Tibial artery (tissue), 4 donors: ENCODE measurements around the gene RAB5B.
A peak's percentile ranks its signal among the peaks of the same experiment; 100 is the strongest.

ENCODE experiments used
- DNase-seq, 2 donors: peaks; one replicate each; pipeline ENCODE4 v3.0.0-alpha.2; 2019
- H3K27ac ChIP-seq, 2 donors: fragments of 200-600 bp; sonication (generic) in 1 of 2; 1 replicate in 1 of 2; 2 replicates in 1 of 2; pipeline ENCODE4 v1.5.1; 2018 to 2019; ENCODE audit warnings: mild to moderate bottlenecking in 1 of 2
- H3K27me3 ChIP-seq, 2 donors: fragments of 200-600 bp; sonication (generic) in 1 of 2; one replicate each; pipeline versions ENCODE4 v1.5.1 to v1.6.0; 2016 to 2019
- H3K36me3 ChIP-seq, 3 donors: fragments of 200-600 bp; sonication (generic) in 2 of 3; one replicate each; pipeline ENCODE4 v1.5.1; 2016 to 2019; ENCODE audit warnings: mild to moderate bottlenecking in 2 of 3
- H3K4me1 ChIP-seq, 4 donors: fragments of 200-600 bp; sonication (generic) in 2 of 4; 1 replicate in 3 of 4; 2 replicates in 1 of 4; pipeline ENCODE4 v1.5.1; 2016 to 2019
- H3K4me3 ChIP-seq, 2 donors: fragments of 200-600 bp; sonication (generic) in 1 of 2; 1 replicate in 1 of 2; 2 replicates in 1 of 2; pipeline ENCODE4 v1.5.1; 2018 to 2019; ENCODE audit warnings: mild to moderate bottlenecking in 2 of 2
- H3K9me3 ChIP-seq, 3 donors: fragments of 200-600 bp; sonication (generic) in 1 of 3; one replicate each; pipeline ENCODE4 v1.5.1; 2016 to 2019
- intact Hi-C: fragments of 100-400 bp; cut with DNase I; formaldehyde crosslinking; loops from one replicate; pipeline ENCODE4 v1.15.0; 2023; ENCODE audit warnings: low total_unique reads
- TF ChIP-seq, protein P1 (sequence below), 2 experiments: fragments of 200-600 bp in 1 of 2; fragments of 450-650 bp in 1 of 2; IDR thresholded peaks; one replicate each; pipeline ENCODE4 v1.5.1; 2017 to 2019; ENCODE audit warnings: antibody characterized with exemption in 2 of 2, mild to moderate bottlenecking in 1 of 2, moderate library complexity in 1 of 2

The RAB5B gene

DNA sequence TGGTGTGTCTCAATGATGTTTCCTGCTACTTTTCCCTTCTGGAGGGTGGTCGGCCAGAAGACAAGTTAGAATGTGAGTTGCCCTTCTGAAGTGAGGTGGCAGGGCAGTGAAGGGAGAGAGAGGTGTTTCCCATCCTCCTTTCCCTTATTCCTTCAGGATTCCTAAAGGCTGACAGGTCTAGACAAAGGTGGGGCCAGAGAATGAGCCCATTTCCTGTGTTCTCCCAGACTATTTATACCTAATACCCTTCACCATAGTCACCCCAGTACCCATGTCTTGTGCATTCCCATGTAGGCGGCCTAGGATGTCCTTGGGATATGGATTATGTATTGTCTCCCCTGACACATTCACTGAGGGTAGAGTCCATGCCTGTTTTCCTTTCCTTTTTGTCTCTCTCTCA lies 35.9 kb upstream of the RAB5B start:
- TF ChIP-seq, protein P1, sequence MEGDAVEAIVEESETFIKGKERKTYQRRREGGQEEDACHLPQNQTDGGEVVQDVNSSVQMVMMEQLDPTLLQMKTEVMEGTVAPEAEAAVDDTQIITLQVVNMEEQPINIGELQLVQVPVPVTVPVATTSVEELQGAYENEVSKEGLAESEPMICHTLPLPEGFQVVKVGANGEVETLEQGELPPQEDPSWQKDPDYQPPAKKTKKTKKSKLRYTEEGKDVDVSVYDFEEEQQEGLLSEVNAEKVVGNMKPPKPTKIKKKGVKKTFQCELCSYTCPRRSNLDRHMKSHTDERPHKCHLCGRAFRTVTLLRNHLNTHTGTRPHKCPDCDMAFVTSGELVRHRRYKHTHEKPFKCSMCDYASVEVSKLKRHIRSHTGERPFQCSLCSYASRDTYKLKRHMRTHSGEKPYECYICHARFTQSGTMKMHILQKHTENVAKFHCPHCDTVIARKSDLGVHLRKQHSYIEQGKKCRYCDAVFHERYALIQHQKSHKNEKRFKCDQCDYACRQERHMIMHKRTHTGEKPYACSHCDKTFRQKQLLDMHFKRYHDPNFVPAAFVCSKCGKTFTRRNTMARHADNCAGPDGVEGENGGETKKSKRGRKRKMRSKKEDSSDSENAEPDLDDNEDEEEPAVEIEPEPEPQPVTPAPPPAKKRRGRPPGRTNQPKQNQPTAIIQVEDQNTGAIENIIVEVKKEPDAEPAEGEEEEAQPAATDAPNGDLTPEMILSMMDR (IDR thresholded peaks at IDR 0.05), result no peak
- intact Hi-C loops, result loop anchor here (5.0 kb wide), 1 partner anchor 106 kb away; no protein-coding TSS in a partner anchor
- Histone ChIP-seq H3K4me1 (peaks cover 0 to 17% (median 11%) of the 10 kb centered on the region in 4 donors), H3K27me3 (no peaks in the 10 kb centered on the region), H3K9me3 (no peaks in the 10 kb centered on the region), H3K36me3 (peaks cover 0 to 24% (median 0%) of the 10 kb centered on the region in 3 donors), H3K27ac (no peak overlapping the region), H3K4me3 (no peak overlapping the region)
- no peak for DNase-seq

- no peaks in the 10 kb centered on the region for H3K9me3 ChIP-seq
- peaks cover 0 to 31% (median 2%) of the 10 kb centered on the region in 3 donors for H3K36me3 ChIP-seq
- H3K4me1 ChIP-seq, result peaks cover 0 to 11% (median 5%) of the 10 kb centered on the region in 4 donors
- intact Hi-C loops, result loop anchor here (5.0 kb wide), 1 partner anchor 107 kb away; no protein-coding TSS in a partner anchor
- H3K27ac ChIP-seq, result no peak overlapping the region
- H3K4me3 ChIP-seq, result no peak overlapping the region
- no peaks in the 10 kb centered on the region for H3K27me3 ChIP-seq
- TF ChIP-seq, protein P1 (IDR thresholded peaks at IDR 0.05), result no peak
- no peak for DNase-seq
Observed at GRCh38 chr12:55938826-55939501, 34.9 kb upstream of the RAB5B start.

DNA sequence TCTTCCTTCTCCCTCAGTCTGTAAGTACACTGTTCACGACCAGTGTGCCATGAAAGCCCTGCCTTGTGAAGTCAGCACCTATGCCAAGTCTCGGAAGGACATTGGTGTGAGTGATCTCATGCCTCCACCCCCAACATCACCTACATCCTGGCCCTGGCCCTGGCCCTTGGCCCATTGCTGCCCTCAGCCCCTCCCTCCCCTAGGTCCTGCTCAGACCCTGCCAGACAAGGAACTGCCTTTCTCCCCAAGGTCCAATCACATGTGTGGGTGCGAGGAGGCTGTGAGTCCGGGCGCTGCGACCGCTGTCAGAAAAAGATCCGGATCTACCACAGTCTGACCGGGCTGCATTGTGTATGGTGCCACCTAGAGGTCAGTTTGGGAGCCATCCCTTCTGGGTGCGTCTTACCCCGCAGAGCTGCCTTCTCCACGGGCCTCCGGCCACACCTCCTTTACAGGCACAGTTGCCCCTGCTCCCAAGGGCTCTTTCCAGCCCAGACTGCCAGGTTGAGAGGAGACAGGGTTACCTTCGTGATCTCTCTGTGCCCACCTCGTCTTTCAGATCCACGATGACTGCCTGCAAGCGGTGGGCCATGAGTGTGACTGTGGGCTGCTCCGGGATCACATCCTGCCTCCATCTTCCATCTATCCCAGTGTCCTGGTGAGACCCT lies 33.7 kb upstream of the RAB5B start:
- peaks cover 0 to 7% (median 5%) of the 10 kb centered on the region in 4 donors for H3K4me1 ChIP-seq
- intact Hi-C loops, result loop anchor here (2.0 kb wide), 1 partner anchor 201 kb away; no protein-coding TSS in a partner anchor
- no peaks in the 10 kb centered on the region for H3K27me3 ChIP-seq
- no peaks in the 10 kb centered on the region for H3K9me3 ChIP-seq
- peaks cover 0 to 43% (median 3%) of the 10 kb centered on the region in 3 donors for H3K36me3 ChIP-seq
- peak; percentile 85 to 90 for DNase-seq
- peak overlapping the region; percentile 24 to 36 for H3K4me3 ChIP-seq
- TF ChIP-seq, protein P1 (IDR thresholded peaks at IDR 0.05), result peak; percentile 84 to 85
- peak overlapping the region; percentile 37 to 48 for H3K27ac ChIP-seq

GRCh38 chr12:55942055-55942454 lies 31.8 kb upstream of the RAB5B start:
- H3K27ac ChIP-seq, result no peak overlapping the region
- H3K9me3 ChIP-seq, result no peaks in the 10 kb centered on the region
- intact Hi-C loops, result no loop called here
- H3K4me3 ChIP-seq, result no peak overlapping the region
- no peaks in the 10 kb centered on the region for H3K27me3 ChIP-seq
- TF ChIP-seq, protein P1 (IDR thresholded peaks at IDR 0.05), result no peak
- peaks cover 0 to 7% (median 5%) of the 10 kb centered on the region in 4 donors for H3K4me1 ChIP-seq
- no peak for DNase-seq
- peaks cover 0 to 54% (median 3%) of the 10 kb centered on the region in 3 donors for H3K36me3 ChIP-seq

GRCh38 chr12:55942577-55943136 lies 31.2 kb upstream of the RAB5B start:
- intact Hi-C loops, result no loop called here
- Histone ChIP-seq H3K9me3 (no peaks in the 10 kb centered on the region), H3K36me3 (peaks cover 0 to 60% (median 3%) of the 10 kb centered on the region in 3 donors), H3K27ac (no peak overlapping the region), H3K27me3 (no peaks in the 10 kb centered on the region), H3K4me1 (peaks cover 0 to 7% (median 5%) of the 10 kb centered on the region in 4 donors), H3K4me3 (no peak overlapping the region)
- no peak for DNase-seq
- TF ChIP-seq, protein P1 (IDR thresholded peaks at IDR 0.05), result no peak
